ENCODE data around the gene DTD1.
A peak's percentile ranks its signal among the peaks of the same experiment; 100 is the strongest.

The DTD1 gene

DNA sequence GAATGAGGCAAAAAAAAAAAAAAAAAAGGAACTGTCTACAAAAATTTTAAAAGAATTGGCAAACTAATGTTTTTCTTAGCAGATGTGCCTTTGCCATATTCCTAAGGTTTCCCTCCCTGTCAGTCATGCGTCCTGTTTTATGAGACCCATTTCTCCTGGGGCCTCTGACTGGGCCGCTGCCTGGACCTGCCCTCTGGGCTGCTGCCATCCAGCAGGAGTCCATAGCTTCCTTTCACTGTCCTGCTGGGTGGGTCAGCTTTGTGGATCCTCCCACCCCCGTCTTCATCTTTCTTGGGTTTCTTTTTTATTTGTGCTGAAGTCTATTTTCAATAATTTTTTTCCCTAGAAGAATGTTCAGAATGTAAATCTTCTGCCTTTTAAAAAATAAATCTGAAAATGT is 114.9 kb downstream of the DTD1 start:
- no peak for DNase-seq (ENCODE audit: extremely low read depth, low read depth)
- TF ChIP-seq, protein P1, sequence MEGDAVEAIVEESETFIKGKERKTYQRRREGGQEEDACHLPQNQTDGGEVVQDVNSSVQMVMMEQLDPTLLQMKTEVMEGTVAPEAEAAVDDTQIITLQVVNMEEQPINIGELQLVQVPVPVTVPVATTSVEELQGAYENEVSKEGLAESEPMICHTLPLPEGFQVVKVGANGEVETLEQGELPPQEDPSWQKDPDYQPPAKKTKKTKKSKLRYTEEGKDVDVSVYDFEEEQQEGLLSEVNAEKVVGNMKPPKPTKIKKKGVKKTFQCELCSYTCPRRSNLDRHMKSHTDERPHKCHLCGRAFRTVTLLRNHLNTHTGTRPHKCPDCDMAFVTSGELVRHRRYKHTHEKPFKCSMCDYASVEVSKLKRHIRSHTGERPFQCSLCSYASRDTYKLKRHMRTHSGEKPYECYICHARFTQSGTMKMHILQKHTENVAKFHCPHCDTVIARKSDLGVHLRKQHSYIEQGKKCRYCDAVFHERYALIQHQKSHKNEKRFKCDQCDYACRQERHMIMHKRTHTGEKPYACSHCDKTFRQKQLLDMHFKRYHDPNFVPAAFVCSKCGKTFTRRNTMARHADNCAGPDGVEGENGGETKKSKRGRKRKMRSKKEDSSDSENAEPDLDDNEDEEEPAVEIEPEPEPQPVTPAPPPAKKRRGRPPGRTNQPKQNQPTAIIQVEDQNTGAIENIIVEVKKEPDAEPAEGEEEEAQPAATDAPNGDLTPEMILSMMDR (IDR thresholded peaks at IDR 0.05; ENCODE audit: low read depth, low read length, missing control alignments), result no peak
- H3K4me3 ChIP-seq (replicated peaks; ENCODE audit: low read depth, low read length), result no peak overlapping the region

DNA sequence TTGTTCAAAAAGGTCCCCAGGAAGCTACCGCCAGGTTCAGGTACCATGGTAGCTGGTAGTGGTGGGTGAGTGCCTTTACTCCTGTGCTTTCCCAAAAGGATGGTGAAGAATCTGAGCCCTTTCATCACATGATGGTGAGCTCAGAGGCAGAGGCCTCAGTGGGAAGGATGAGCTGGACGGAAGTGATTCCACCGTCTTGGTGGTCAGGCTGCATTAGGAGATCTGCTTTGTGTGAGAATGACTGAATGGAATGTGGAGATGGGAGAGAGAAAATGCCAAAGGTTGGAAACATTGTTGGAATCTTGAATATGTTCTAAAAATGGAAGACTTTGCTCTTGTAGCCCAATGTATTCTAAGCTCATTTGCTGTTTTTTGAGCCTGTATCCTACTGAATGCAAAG is 117.6 kb downstream of the DTD1 start:
- no peak overlapping the region for H3K4me3 ChIP-seq (replicated peaks; ENCODE audit: low read depth, low read length)
- TF ChIP-seq, protein P1 (IDR thresholded peaks at IDR 0.05; ENCODE audit: low read depth, low read length, missing control alignments), result no peak
- peak; percentile 25 for DNase-seq (ENCODE audit: extremely low read depth, low read depth)

DNA sequence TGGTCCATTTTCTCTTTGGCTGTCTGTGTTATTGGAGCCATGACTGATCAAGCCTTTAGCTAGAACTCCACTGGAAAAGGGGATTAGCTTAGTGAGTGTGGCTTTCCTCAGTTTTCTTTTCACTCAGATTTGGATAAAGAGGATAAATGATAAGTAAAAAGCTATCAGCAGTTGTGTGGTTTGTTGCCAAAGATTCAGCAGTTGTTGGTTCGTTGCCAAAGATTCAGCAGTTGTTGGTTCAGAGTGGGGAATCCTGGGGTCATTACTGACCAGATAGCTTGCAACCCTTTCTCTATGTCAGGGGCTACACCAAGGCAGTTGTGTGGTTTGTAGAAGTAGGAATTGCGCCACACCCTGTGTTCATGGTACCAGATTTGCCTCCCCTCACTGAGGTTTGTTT is 118.1 kb downstream of the DTD1 start:
- no peak for DNase-seq (ENCODE audit: extremely low read depth, low read depth)
- no peak overlapping the region for H3K4me3 ChIP-seq (replicated peaks; ENCODE audit: low read depth, low read length)

DNA sequence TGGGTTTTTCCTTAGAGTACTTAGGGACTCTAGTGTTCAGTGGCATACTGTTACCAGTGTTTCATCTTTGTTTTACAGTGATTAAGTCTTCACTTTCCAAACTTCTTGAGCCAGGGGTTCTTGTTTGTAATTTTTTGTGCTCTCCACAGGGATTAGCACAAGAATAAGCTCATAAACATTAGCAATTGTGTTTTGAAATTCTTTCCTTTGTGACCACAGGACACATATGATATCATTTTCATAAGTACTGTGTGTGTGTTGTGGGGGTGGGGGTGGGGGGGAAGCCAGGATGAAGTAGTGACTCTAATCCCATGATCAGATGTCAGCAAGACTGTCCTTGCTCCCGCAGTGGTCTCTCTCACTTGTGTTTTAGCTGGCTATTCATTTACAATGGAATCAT is 124.3 kb downstream of the DTD1 start:
- no peak for DNase-seq (ENCODE audit: extremely low read depth, low read depth)
- H3K4me3 ChIP-seq (replicated peaks; ENCODE audit: low read depth, low read length), result no peak overlapping the region
- TF ChIP-seq, protein P1 (IDR thresholded peaks at IDR 0.05; ENCODE audit: low read depth, low read length, missing control alignments), result no peak

More for the DNA sequence above, 118.1 kb downstream of the DTD1 start:
- TF ChIP-seq, protein P1 (IDR thresholded peaks at IDR 0.05; ENCODE audit: low read depth, low read length, missing control alignments), result no peak

DNA sequence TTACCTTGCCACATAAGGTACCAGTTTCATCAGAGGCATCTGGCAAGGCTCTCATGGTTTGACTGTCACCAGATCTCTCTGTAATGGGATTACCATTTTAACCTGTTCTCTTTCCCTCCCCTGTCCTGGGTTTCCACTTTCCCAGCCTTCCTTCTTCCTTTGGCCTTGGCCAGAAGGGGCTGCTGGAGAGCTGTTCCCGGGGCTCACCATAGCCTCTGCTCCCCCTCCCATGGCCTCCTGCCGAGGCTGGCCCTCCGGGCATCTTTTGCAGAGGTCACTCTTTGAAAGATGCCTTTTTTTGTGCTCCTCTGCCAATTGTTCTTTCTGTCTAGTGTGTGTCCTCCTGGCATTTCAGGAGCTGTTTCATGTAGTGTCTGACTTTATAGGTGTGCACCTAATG is 125.0 kb downstream of the DTD1 start:
- TF ChIP-seq, protein P1 (IDR thresholded peaks at IDR 0.05; ENCODE audit: low read depth, low read length, missing control alignments), result no peak
- H3K4me3 ChIP-seq (replicated peaks; ENCODE audit: low read depth, low read length), result no peak overlapping the region
- DNase-seq (ENCODE audit: extremely low read depth, low read depth), result no peak

DNA sequence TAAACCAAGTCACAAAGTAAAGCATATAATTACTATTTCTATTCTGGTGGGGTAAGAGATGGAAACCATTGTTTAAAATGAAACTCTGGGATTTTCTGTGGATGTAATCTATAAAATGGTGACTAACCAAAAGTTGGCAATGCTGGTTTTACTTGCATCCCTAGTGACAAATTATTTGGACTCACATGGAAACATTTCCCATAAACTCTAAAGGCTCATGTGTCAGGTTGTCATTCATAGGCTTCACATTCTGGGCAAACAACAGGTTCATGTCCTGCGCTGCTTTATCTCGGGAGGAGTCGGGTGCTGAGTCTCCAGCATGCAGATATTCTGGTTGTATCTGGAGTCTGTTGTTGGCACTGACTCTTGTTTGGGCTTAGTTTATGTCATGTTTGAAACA is 127.7 kb downstream of the DTD1 start:
- TF ChIP-seq, protein P1 (IDR thresholded peaks at IDR 0.05; ENCODE audit: low read depth, low read length, missing control alignments), result no peak
- H3K4me3 ChIP-seq (replicated peaks; ENCODE audit: low read depth, low read length), result no peak overlapping the region
- DNase-seq (ENCODE audit: extremely low read depth, low read depth), result no peak

DNA sequence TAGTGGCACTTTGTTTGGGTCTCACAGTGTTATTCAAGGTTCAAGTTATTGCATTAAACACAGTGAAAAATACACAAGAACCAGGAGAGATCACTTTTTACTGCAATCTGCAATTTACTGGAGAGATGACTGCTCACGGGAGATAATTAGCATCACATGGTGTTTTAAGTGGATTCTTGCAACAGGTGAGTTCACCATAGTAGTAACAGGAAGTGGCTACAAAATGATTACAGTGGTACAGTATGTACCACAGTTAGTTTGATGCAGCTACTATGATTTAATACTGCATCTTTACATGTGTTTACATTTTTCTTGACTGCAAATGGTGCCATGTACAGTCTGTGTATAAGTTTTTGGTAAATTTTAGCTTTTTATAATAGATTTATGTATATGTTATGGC is 129.2 kb downstream of the DTD1 start:
- DNase-seq (ENCODE audit: extremely low read depth, low read depth), result no peak
- TF ChIP-seq, protein P1 (IDR thresholded peaks at IDR 0.05; ENCODE audit: low read depth, low read length, missing control alignments), result no peak
- H3K4me3 ChIP-seq (replicated peaks; ENCODE audit: low read depth, low read length), result no peak overlapping the region
